ENCODE results near the gene CDX1.

DNA sequence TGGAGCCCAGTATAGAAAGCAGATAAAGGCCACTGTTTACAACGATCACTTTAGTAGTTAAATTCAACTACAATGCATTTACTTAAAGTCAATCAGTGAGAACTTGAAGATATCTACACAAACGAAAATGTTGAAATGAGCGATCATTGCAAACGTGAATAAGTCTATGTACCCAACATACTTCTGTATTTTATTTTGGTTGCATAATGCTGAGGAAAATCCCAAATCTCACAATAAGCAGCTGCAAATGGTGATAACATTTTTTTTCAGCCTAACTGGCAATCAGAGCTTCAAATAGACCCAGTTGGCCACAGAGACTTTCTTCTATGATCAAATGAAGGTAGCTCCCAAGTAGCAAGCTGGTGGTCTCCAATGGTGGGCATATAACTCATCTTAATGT lies 43.0 kb upstream of the CDX1 start:
- TF ChIP-seq CTCF (IDR thresholded peaks at IDR 0.05) (no peak), POLR2A (IDR thresholded peaks at IDR 0.05) (no peak)
